Posterior vena cava (tissue), 2 donors: ENCODE results near the gene ACP5. TPM values are rescaled to one million over a fixed set of nuclear protein-coding genes. Genes with fewer than 3 reads are reported as not detected.

Source experiments
- DNase-seq: peaks from one replicate; pipeline ENCODE4 v3.0.0-alpha.2; 2020; ENCODE audit warnings: low spot score
- intact Hi-C, 2 donors: fragments of 100-400 bp; cut with DNase I; formaldehyde crosslinking; loops; one replicate each; pipeline versions ENCODE4 v1.14.1 to v1.14.2; 2022 to 2023
- total RNA-seq, 2 donors: library from RNA; stranded (reverse); fragmentation: NEBNext Ultra II Directional; extraction: Animal tissue kit (Norgen Biotek cat#: 25700); gene quantifications; one replicate each; pipeline ENCODE4 v1.2.1, GENCODE V29; 2021
- donor health status: DM: yes; HTN: yes; CAD: no.
- donor health status: DM: yes; HTN: yes; CAD: no.

The ACP5 gene
- total RNA-seq, 2 donors from 2014 or later = 5.5 to 8.4 TPM

DNA sequence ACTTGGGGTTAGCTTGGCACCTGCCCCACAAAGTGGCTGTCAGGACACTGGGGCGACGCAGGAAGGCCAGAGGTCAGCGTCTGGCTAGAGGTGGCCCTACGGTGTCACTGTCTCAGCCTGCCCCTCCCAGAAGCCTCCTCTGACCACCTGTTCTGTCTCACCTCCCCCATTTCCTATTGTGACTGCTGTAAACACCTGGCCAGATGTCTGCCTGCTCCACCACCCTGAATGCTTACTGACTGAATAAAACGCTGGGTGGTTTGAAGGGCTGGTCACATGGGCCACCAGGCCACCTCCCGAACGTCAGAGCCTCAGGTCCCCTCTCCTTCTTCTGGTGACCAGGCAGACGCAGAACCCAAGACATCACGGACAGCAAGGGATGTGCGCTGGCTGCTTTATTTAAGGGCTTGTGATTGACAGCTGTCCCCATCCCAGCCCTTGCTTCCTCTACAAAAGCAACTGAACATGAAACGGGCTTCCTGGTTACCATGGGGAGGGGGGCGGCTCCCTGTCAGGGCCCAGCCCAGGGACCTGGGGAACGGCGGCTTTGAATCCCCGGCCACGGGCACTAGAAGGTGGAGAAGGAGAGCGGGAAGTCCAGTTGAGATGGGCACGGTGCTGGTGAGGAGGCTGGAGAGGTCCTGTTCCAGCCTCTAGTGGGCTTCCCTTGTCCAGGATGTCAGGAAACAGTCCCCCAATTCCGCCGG, 24.6 kb downstream of the ACP5 start:
- intact Hi-C loops = no loop called here

DNA sequence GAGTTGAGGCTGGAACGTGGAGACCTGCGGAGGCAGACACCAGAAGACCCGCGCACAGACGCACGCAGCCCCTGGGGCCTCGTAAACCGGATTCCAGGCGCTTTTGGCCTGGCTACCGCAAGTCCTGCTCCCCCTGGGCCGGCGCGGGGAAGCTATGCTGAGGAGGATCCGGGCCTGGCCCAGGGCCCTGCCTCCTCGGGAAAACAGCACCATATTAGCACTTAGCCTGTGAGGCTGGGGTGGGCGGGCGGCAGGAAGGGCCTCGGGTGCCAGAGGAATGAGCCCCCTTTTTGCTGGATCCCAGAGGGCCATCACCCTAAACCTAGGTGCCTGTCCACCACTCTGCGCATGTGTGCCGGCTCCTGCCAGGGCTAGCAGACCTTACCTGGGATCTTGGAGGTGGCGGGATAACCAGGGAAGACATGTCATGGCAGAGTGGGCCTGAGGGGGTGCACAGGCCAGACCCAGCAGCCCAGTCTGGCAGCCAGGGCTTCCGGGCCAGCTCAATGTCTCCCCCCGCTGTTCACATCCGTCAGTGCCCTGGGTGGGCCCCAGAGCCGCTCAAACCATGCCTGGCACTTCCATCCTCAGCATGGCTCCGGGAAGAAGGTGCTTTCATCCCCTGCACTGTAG, 25.7 kb downstream of the ACP5 start:
- intact Hi-C loops = no loop called here
- peak; percentile 88 for DNase-seq

More for the DNA sequence above, 24.6 kb downstream of the ACP5 start:
- DNase-seq = no peak

DNA sequence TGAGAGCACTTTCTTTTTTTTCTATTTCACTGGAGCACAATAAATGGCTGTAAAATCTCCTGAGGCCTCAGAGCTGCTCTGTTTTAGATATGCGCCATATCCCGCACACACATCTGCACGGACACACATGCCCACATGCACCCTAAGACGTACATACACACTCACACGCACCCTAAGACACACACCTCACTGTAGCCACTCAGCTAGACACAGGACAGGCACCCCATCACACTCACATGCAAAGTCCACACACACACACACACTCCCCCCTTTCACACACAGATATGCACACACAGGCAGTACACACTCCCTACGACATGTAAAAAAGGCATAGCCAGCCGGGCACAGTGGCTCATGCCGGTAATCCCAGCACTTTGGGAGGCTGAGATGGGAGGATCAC, 27.2 kb downstream of the ACP5 start:
- intact Hi-C loops = no loop called here
- DNase-seq = no peak

DNA sequence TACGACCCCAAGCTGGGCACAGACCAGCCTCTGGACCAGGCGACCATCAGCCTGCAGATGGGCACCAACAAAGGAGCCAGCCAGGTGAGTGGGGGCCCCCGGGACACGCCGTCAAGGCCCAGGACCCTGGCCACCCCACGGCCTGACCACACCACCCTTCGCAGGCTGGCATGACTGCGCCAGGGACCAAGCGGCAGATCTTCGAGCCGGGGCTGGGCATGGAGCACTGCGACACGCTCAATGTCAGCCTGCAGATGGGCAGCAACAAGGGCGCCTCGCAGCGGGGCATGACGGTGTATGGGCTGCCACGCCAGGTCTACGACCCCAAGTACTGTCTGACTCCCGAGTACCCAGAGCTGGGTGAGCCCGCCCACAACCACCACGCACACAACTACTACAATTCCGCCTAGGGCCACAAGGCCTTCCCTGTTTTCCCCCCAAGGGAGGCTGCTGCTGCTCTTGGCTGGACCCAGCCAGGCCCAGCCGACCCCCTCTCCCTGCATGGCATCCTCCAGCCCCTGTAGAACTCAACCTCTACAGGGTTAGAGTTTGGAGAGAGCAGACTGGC, 28.0 kb downstream of the ACP5 start:
- DNase-seq = no peak
- intact Hi-C loops = no loop called here

DNA sequence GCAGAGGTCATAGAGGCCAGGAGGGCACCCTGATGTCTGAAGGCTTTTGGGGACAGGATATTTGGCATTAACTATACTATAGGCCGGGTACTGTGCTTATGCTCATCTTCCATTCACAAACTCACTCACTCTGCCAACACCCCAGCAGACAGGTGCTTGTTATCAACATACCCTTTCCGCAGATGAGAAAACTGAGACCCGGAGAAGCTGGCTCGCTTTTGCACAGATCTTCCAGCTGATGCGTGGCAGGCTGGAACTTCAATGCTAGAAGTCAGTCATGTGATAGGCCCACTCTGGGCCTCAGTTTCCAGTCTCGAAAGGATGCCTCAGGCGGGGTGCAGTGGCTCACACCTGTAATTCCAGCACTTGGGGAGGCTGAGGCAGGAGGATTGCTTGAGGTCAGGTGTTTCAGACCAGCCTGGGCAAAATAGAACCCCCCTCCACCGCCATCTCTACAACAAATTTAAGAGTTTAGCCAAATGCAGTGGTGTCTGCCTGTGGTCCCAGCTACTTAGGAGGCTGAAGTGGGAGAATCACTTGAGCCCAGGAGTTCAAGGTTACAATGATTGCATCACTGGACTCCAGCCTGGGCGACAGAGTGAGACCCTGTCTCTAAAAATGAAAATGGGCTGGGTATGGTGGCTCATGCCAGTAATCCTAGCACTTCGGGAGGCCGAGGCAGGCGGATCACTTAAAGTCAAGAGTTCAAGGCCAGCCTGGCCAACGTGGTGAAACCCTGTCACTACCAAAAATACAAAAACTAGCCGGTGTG, 29.3 kb downstream of the ACP5 start:
- intact Hi-C loops = loop anchor here in 1 of 2 donors (2.0 kb wide), 1 partner anchor 79 kb away; no protein-coding TSS in a partner anchor
- DNase-seq = no peak

DNA sequence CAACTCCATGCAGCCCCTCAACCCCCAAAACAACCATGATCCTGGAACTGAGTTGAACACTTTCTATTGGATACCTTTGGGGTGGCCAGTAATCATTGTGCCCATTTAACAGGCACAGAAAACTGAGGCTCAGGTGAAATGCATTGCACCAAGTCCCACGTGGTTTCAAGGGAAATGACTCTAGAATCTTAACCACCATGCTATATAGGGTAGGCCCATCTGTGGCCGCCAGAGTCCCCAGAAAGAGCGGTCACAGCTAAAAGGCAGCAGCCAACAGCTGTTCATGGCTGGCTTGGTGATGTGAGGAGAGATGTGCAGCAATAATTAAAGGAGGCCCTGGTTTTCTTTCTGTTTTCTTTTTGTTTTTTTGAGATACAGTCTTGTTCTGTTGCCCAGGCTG, 36.2 kb downstream of the ACP5 start:
- intact Hi-C loops = no loop called here
- no peak for DNase-seq

DNA sequence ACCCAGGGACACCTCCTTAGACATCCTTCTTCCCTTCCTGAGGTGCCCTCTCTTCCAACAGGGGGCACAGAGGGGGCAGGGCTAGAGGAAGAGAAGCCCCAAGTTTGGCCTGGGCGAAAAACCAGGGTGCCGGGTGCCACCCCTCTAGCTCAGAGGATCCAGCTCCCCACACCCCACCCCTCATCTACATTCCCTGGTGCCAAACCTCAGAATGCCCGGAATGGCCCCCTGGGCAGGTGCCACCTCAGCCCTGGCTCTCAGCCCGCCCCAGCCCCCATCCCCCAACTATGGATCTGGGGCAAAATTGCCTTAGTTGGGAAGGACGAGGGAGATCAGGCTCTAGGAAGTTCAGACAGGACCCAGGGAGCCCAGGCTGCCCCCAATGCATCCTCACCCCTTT, 36.8 kb downstream of the ACP5 start:
- no peak for DNase-seq
- intact Hi-C loops = no loop called here

DNA sequence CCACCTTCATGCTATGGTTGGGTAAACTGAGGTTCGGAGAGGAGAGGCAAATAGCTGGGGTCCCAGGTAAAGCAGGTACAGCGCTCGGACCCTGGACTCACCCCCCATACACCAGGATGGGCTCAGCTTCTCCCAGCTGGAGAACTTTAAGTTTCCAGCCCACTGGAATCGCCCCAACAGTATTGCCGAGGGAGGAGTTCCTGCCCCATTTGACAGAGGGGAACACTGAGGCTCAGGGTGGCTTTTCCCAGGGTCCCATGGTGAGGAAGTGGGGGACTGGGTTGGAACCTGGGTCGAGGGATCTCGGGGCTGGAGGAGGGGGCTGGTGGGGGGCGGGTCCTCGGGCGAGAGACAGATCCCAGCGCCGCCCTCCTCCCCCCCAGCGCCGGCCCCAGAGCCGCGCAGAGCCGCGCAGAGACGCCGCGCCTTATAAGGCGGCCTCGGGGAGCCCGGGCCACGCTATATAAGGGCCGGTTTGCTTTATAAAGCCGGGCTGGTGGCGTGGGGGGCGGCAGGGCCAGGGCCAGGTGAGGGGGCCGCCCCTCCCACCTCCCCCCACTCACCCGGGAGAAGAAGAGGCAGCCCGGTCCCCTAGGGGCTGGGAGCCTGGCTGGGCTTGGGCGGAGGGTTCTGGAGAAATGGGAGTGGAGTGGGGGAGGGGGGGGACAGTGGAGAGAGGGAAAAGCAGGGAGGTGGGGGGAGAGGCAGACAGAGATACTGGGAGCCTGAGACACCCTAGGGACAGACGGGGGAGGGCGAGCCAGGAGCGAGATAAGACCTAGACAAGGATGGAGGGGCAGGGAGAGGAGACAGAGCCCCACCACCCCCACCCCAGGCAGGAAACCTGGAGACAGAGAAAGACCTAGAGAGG, 37.7 kb downstream of the ACP5 start:
- intact Hi-C loops = no loop called here

DNA sequence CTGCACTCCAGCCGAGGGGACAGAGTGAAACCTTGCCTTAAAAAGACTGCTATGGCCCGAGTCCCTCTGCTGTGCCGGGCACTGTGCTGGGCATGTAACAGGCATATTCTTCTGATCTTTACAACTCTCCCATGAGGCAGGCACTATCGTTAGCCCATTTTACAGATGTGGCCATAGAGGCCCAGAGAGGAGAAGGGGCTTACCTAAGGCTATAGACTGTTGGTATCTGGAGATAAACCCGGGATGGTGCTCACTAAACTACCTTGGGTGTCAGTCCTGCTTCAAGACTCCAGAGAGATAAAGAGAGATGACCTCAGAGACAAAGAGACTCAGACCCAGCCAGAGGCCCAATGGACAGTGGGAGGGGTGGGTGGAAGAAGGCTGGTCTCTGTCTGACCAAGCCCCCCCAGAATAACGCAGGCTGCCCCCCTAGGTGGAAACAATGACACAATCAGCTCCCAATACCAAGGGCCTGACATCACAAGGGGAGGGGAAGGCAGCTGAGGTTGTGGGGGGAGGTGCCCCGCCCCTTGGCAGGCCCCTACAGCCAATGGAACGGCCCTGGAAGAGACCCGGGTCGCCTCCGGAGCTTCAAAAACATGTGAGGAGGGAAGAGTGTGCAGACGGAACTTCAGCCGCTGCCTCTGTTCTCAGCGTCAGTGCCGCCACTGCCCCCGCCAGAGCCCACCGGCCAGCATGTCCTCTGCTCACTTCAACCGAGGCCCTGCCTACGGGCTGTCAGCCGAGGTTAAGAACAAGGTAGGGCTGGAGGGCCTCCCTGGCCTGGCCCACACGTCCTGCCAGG, 39.0 kb downstream of the ACP5 start, which contains the start of gene CNN1:
TSS of gene CNN1 (plus strand) at position 620 of the 805 bp plus-strand sequence. CDS start at position 697, 77 bp downstream.
- DNase-seq = peak; percentile 93
- intact Hi-C loops = no loop called here

More for the DNA sequence above, 37.7 kb downstream of the ACP5 start:
- DNase-seq = no peak

DNA sequence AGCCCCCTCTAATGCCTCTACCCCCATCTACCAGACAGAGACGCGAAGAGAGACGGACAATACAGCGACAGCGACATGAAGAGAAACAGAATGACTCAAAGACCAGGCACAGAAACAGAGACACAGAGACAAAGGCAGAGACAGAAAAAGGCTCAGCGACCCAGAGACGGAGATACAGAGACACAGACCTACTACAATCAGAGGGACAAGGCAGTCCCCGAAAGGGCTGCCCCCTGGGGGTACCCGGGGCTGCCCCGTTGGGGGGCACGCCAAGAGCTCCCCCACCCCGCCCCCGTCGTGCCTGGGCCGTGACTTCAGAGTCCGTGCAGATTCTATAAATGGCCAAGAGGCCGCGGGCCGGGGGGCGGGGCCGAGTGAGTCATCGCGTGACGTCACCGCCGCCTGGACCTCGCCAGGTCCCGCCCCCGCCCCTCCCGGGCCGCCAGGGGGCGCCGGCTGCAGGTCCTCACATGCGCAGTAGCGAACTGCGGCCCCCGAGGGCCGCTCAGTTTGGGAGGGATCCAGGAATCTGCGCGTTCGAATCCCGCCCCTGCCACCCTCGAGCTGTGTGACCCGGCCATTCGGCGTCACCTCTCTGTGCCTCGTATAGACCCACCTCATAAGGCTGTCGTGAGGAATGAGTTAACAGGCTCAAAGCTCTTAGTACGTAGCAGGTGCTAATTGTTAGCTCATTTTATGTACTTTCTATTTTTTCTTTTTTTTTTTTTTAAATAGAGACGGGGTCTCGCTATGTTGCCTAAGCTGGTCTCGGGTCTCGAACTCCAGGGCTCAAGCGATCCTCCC, 41.5 kb downstream of the ACP5 start:
- intact Hi-C loops = no loop called here
- peak; percentile 97 for DNase-seq

DNA sequence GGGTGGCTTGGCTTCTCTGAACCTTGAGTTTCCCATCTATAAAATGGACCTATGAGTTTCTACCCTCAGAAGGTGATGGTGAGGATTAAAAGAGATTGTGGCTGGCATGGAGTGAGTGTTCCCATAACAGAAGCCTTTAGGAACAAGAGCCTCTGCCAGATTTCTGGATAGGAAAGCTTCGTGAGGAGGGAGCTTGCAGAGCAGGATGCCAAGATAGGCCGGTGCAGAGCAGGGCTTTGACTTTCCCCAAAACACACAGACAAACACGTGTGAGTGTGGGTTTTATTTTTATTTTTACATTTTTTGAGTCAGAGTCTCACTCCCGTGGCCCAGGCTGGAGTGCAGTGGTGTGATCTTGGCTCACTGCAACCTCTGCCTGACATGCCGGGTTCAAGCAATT, 42.5 kb downstream of the ACP5 start:
- DNase-seq = no peak
- intact Hi-C loops = no loop called here

DNA sequence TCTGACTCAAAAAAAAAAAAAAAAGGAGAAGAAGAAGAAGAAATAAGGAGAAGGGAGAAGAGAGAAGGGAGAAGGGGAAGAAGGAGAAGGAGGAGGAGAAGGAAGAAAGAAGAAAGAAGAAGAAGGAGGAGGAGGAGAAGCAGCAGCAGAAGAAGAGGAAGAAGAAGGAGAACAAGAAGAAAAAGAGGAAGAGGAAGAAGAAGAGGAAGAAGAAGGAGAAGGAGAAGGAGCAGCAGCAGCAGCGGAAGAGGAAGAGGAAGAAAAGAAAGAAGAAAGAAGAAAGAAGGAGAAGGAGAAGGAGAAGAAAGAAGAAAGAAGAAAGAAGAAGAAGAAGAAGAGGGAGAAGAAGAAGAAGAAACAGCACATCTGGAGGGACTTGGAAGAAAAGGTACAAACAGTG, 42.9 kb downstream of the ACP5 start:
- no peak for DNase-seq
- intact Hi-C loops = no loop called here

DNA sequence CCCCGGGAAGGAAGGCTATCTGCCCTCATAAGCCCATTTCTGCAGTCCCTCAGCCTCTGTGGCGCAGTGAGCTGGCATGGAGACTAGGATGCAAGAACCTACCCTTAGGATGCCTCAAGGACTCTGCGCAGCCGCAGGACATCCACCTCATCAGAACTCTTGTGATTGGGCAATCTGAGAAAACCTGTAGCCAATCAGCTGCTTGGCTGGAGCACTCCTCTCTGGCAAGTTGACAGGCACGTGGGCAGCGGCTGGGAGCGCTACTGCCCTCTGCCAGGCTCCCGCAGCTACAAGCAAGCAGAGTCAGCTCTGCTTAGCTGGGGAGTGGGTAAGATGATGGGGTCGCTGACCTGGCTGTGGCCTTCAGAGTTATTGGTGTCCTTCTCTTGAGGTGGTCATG, 47.0 kb downstream of the ACP5 start:
- peak; percentile 89 for DNase-seq
- intact Hi-C loops = no loop called here

DNA sequence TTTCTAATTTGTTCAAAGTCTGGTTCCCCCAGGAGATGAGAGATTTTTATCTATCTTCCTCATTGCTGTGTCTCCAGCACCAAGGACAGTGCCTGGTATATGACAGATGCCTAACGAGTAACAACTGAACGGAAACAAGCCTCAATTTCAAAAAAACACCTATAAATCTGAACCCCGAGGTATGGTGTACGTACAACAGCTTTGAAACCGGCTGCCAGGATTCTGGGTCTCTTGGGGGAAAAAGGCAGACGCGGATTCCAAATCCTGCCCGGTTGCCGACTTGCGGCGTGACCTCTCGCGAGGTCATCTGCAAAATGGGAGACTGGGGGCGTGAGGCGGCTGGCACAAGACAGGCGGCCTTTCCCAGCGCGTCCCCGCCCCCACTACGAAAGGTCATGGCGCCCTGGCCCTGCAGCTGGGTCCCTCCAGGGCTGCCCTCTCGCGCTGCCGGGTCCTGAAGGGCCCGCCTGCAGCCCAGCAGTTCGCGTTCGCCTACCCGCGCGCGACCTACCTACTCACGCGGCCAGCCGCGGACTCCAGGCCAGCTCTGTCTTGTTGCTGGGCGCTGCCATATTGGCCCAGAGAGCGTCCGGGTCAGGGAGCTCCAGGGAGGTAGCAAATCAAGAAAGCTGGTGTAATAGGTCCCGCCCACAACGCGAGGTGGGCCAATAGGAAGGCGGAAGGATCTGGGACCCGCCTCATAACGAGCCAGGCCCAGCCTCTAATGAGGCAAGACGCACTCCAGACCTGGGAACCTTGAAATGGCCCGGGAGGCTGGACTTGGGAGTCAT, 48.7 kb downstream of the ACP5 start, which contains the start of gene ECSIT:
TSS of gene ECSIT (minus strand) at position 584 of the 791 bp plus-strand sequence. CDS start 9,964 bp downstream, outside the sequence.
- peak; percentile 99 for DNase-seq
- intact Hi-C loops = no loop called here
